GM23338 (cell line): ENCODE results near the gene SNX17. TPM values are rescaled to one million over a fixed set of nuclear protein-coding genes. Genes with fewer than 3 reads are reported as not detected.

Source experiments
- ATAC-seq: fragments of 200-7000 bp; cut with Tn5 transposase; 3 replicates; pipeline ENCODE4 v1.9.1; 2020
- DNase-seq: peaks from one replicate; pipeline ENCODE4 v3.0.0-alpha.2; 2015; ENCODE audit warnings: low spot score
- H2AFZ ChIP-seq: fragments of 200-600 bp; sonication (generic); 2 replicates; pipeline ENCODE4 v1.8.0; 2016; ENCODE audit warnings: antibody characterized with exemption, mild to moderate bottlenecking, moderate library complexity
- H3F3A ChIP-seq: fragments of 200-600 bp; sonication (generic); replicated peaks from 2 replicates; pipeline ENCODE4 v1.8.0; 2017; ENCODE audit warnings: antibody characterized with exemption, mixed run types, low read depth
- H3K27ac ChIP-seq: fragments of 200-600 bp; sonication (generic); 2 replicates; pipeline ENCODE4 v1.6.1; 2016; ENCODE audit warnings: low read depth
- H3K27me3 ChIP-seq: fragments of 200-600 bp; sonication (generic); 2 replicates; pipeline ENCODE4 v1.8.0; 2016; ENCODE audit warnings: mild to moderate bottlenecking, mixed run types, moderate library complexity; ENCODE audit not compliant: insufficient read depth
- H3K36me3 ChIP-seq: fragments of 200-600 bp; sonication (generic); 2 replicates; pipeline ENCODE4 v1.8.0; 2016; ENCODE audit warnings: mild to moderate bottlenecking; ENCODE audit not compliant: insufficient read depth
- H3K4me1 ChIP-seq: fragments of 200-600 bp; sonication (generic); 2 replicates; pipeline ENCODE4 v1.8.0; 2016; ENCODE audit warnings: mild to moderate bottlenecking, moderate library complexity; ENCODE audit not compliant: insufficient read depth
- H3K4me2 ChIP-seq: fragments of 200-600 bp; sonication (generic); 2 replicates; pipeline ENCODE4 v1.7.1; 2017; ENCODE audit warnings: mixed run types
- H3K4me3 ChIP-seq: fragments of 200-600 bp; sonication (generic); 2 replicates; pipeline ENCODE4 v1.6.1; 2016; ENCODE audit warnings: mixed run types
- H3K79me2 ChIP-seq: fragments of 200-600 bp; sonication (generic); replicated peaks from 2 replicates; pipeline ENCODE4 v1.8.0; 2017; ENCODE audit warnings: mild to moderate bottlenecking; ENCODE audit not compliant: insufficient read depth
- H3K9me2 ChIP-seq: fragments of 200-600 bp; sonication (generic); 2 replicates; pipeline ENCODE4 v1.8.0; 2017; ENCODE audit not compliant: insufficient read depth
- H4K20me1 ChIP-seq: fragments of 200-600 bp; sonication (generic); replicated peaks from 2 replicates; pipeline ENCODE4 v1.8.0; 2017; ENCODE audit warnings: mild to moderate bottlenecking; ENCODE audit not compliant: insufficient read depth
- H3K27ac Mint-ChIP-seq: 2 replicates; pipeline ENCODE4 v1.8.0; 2020; ENCODE audit warnings: inconsistent platforms, mild to moderate bottlenecking, moderate library complexity, mixed read lengths
- H3K27me3 Mint-ChIP-seq: 3 replicates; pipeline ENCODE4 v1.8.0; 2022; ENCODE audit warnings: low read depth, mild to moderate bottlenecking, moderate library complexity, mixed read lengths, inconsistent platforms; ENCODE audit not compliant: insufficient read depth, poor library complexity
- H3K36me3 Mint-ChIP-seq: 3 replicates; pipeline ENCODE4 v1.8.0; 2021; ENCODE audit warnings: low read depth, mild to moderate bottlenecking, inconsistent platforms, moderate library complexity, mixed read lengths
- H3K4me1 Mint-ChIP-seq: 3 replicates; pipeline ENCODE4 v1.8.0; 2020; ENCODE audit warnings: mild to moderate bottlenecking, inconsistent platforms, mixed read lengths
- H3K4me3 Mint-ChIP-seq: 3 replicates; pipeline ENCODE4 v1.8.0; 2021; ENCODE audit warnings: moderate library complexity, mild to moderate bottlenecking, inconsistent platforms, mixed read lengths
- H3K9me3 Mint-ChIP-seq: 3 replicates; pipeline ENCODE4 v1.8.0; 2020; ENCODE audit warnings: moderate library complexity, mild to moderate bottlenecking, inconsistent platforms, mixed read lengths
- CREB1 ChIP-seq: fragments of 250-450 bp; sonication (Bioruptor Pico); IDR thresholded peaks from 2 replicates; pipeline ENCODE4 v1.5.0; 2020; ENCODE audit warnings: low read depth, mild to moderate bottlenecking, moderate library complexity
- CTCF ChIP-seq, 2 experiments: fragments of 200-600 bp in 1 of 2; sonication (generic) in 1 of 2; conservative IDR thresholded peaks; 2 replicates each; pipeline versions ENCODE4 v1.5.1 to v1.6.1; 2016 to 2017; ENCODE audit warnings: antibody characterized with exemption in 2 of 2, low read depth in 2 of 2, mild to moderate bottlenecking in 2 of 2, moderate library complexity in 1 of 2
- EZH2 ChIP-seq: fragments of 200-600 bp; sonication (generic); IDR thresholded peaks from one replicate; pipeline ENCODE4 v1.8.0; 2017; ENCODE audit warnings: antibody characterized with exemption, mild to moderate bottlenecking, low read depth; ENCODE audit not compliant: unreplicated experiment
- EZH2phosphoT487 ChIP-seq: fragments of 200-600 bp; sonication (generic); IDR thresholded peaks from one replicate; pipeline ENCODE4 v1.8.1; 2018; ENCODE audit warnings: antibody characterized with exemption; ENCODE audit not compliant: unreplicated experiment
- JUNB ChIP-seq: IDR thresholded peaks from one replicate; pipeline ENCODE4 v1.6.1; 2016; ENCODE audit warnings: antibody characterized with exemption; ENCODE audit not compliant: unreplicated experiment
- NANOG ChIP-seq: IDR thresholded peaks from 2 replicates; pipeline ENCODE4 v1.6.1; 2016; ENCODE audit warnings: antibody characterized with exemption, borderline replicate concordance
- POLR2AphosphoS5 ChIP-seq: IDR thresholded peaks from 2 replicates; pipeline ENCODE4 v1.6.1; 2016; ENCODE audit warnings: antibody characterized with exemption, low read depth
- STAT1 ChIP-seq: IDR thresholded peaks from one replicate; pipeline ENCODE4 v1.6.1; 2016; ENCODE audit warnings: antibody characterized with exemption; ENCODE audit not compliant: unreplicated experiment
- ZNF114 ChIP-seq: fragments of 250-450 bp; sonication (Bioruptor Pico); IDR thresholded peaks from 2 replicates; pipeline ENCODE4 v1.5.0; 2020; ENCODE audit warnings: mild to moderate bottlenecking, moderate library complexity
- ZNF331 ChIP-seq: fragments of 250-450 bp; sonication (Bioruptor Pico); IDR thresholded peaks from 2 replicates; pipeline ENCODE4 v1.5.0; 2020; ENCODE audit warnings: low read depth, mild to moderate bottlenecking, moderate library complexity
- polyA plus RNA-seq: library from polyadenylated mRNA; unstranded; fragments of >200 nt; fragmentation: Nextera tagmentation; extraction: Ambion mirVana; gene quantifications from 2 replicates; pipeline ENCODE4 v1.2.1, GENCODE V29; 2016
- total RNA-seq: library from RNA; depleted of rRNA; stranded (reverse); fragments of >200 nt; shearing (Covaris generic); gene quantifications from 2 replicates; pipeline ENCODE4 v1.2.3, GENCODE V29; 2014
- TF ChIP-seq, protein P1 (sequence below): fragments of 250-450 bp; sonication (Bioruptor Pico); IDR thresholded peaks from 2 replicates; pipeline ENCODE4 v1.5.0; 2020; ENCODE audit warnings: mild to moderate bottlenecking, moderate library complexity
- TF ChIP-seq, protein P2 (sequence below): IDR thresholded peaks from one replicate; pipeline ENCODE4 v1.6.1; 2018; ENCODE audit warnings: antibody characterized with exemption; ENCODE audit not compliant: unreplicated experiment
- TF ChIP-seq, protein P3 (sequence below): IDR thresholded peaks from 2 replicates; pipeline ENCODE4 v1.6.1; 2016; ENCODE audit warnings: antibody characterized with exemption

SNX17 gene
- total and polyA plus RNA-seq, 2 experiments from 2014 or later: 34.0 to 58.0 TPM

DNA sequence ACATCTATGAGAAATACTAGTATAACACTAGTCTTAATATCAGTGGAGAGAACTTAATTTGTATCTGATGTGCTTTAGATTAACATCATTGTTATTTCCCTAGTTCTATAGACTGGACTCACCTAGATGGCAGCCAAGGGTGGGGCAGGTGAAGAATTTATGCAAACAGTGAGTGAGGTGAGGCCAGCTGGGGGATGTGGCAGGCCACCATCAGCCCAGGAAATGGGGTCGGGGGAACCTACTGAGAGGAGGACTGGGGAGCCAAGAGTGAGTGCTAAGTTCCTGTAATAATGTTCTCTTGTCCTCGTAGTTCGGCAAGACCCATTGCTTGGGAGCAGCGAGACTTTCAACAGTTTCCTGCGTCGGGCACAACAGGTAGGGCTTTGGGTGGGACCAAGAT is 2.5 kb downstream of the SNX17 start:
- no peak overlapping the region for H3K27ac Mint-ChIP-seq
- no peak for TF ChIP-seq STAT1
- no peak for TF ChIP-seq EZH2phosphoT487
- TF ChIP-seq EZH2: no peak
- no peak for TF ChIP-seq ZNF114
- no peak for TF ChIP-seq CREB1 (CRISPR knock-in tag)
- no peak for TF ChIP-seq ZNF331 (CRISPR knock-in tag)
- TF ChIP-seq, protein P1, sequence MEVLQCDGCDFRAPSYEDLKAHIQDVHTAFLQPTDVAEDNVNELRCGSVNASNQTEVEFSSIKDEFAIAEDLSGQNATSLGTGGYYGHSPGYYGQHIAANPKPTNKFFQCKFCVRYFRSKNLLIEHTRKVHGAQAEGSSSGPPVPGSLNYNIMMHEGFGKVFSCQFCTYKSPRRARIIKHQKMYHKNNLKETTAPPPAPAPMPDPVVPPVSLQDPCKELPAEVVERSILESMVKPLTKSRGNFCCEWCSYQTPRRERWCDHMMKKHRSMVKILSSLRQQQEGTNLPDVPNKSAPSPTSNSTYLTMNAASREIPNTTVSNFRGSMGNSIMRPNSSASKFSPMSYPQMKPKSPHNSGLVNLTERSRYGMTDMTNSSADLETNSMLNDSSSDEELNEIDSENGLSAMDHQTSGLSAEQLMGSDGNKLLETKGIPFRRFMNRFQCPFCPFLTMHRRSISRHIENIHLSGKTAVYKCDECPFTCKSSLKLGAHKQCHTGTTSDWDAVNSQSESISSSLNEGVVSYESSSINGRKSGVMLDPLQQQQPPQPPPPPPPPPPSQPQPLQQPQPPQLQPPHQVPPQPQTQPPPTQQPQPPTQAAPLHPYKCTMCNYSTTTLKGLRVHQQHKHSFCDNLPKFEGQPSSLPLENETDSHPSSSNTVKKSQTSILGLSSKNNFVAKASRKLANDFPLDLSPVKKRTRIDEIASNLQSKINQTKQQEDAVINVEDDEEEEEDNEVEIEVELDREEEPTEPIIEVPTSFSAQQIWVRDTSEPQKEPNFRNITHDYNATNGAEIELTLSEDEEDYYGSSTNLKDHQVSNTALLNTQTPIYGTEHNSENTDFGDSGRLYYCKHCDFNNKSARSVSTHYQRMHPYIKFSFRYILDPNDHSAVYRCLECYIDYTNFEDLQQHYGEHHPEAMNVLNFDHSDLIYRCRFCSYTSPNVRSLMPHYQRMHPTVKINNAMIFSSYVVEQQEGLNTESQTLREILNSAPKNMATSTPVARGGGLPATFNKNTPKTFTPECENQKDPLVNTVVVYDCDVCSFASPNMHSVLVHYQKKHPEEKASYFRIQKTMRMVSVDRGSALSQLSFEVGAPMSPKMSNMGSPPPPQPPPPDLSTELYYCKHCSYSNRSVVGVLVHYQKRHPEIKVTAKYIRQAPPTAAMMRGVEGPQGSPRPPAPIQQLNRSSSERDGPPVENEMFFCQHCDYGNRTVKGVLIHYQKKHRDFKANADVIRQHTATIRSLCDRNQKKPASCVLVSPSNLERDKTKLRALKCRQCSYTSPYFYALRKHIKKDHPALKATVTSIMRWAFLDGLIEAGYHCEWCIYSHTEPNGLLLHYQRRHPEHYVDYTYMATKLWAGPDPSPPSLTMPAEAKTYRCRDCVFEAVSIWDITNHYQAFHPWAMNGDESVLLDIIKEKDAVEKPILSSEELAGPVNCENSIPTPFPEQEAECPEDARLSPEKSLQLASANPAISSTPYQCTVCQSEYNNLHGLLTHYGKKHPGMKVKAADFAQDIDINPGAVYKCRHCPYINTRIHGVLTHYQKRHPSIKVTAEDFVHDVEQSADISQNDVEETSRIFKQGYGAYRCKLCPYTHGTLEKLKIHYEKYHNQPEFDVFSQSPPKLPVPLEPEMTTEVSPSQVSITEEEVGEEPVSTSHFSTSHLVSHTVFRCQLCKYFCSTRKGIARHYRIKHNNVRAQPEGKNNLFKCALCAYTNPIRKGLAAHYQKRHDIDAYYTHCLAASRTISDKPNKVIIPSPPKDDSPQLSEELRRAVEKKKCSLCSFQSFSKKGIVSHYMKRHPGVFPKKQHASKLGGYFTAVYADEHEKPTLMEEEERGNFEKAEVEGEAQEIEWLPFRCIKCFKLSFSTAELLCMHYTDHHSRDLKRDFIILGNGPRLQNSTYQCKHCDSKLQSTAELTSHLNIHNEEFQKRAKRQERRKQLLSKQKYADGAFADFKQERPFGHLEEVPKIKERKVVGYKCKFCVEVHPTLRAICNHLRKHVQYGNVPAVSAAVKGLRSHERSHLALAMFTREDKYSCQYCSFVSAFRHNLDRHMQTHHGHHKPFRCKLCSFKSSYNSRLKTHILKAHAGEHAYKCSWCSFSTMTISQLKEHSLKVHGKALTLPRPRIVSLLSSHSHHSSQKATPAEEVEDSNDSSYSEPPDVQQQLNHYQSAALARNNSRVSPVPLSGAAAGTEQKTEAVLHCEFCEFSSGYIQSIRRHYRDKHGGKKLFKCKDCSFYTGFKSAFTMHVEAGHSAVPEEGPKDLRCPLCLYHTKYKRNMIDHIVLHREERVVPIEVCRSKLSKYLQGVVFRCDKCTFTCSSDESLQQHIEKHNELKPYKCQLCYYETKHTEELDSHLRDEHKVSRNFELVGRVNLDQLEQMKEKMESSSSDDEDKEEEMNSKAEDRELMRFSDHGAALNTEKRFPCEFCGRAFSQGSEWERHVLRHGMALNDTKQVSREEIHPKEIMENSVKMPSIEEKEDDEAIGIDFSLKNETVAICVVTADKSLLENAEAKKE: no peak
- TF ChIP-seq, protein P2, sequence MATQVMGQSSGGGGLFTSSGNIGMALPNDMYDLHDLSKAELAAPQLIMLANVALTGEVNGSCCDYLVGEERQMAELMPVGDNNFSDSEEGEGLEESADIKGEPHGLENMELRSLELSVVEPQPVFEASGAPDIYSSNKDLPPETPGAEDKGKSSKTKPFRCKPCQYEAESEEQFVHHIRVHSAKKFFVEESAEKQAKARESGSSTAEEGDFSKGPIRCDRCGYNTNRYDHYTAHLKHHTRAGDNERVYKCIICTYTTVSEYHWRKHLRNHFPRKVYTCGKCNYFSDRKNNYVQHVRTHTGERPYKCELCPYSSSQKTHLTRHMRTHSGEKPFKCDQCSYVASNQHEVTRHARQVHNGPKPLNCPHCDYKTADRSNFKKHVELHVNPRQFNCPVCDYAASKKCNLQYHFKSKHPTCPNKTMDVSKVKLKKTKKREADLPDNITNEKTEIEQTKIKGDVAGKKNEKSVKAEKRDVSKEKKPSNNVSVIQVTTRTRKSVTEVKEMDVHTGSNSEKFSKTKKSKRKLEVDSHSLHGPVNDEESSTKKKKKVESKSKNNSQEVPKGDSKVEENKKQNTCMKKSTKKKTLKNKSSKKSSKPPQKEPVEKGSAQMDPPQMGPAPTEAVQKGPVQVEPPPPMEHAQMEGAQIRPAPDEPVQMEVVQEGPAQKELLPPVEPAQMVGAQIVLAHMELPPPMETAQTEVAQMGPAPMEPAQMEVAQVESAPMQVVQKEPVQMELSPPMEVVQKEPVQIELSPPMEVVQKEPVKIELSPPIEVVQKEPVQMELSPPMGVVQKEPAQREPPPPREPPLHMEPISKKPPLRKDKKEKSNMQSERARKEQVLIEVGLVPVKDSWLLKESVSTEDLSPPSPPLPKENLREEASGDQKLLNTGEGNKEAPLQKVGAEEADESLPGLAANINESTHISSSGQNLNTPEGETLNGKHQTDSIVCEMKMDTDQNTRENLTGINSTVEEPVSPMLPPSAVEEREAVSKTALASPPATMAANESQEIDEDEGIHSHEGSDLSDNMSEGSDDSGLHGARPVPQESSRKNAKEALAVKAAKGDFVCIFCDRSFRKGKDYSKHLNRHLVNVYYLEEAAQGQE: no peak
- no peak for TF ChIP-seq CTCF (conservative IDR thresholded peaks at IDR 0.05; ENCODE audit: low read depth in 2 of 2)
- TF ChIP-seq, protein P3, sequence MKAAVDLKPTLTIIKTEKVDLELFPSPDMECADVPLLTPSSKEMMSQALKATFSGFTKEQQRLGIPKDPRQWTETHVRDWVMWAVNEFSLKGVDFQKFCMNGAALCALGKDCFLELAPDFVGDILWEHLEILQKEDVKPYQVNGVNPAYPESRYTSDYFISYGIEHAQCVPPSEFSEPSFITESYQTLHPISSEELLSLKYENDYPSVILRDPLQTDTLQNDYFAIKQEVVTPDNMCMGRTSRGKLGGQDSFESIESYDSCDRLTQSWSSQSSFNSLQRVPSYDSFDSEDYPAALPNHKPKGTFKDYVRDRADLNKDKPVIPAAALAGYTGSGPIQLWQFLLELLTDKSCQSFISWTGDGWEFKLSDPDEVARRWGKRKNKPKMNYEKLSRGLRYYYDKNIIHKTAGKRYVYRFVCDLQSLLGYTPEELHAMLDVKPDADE: no peak
- no peak for TF ChIP-seq JUNB
- TF ChIP-seq POLR2AphosphoS5: no peak
- no peak for TF ChIP-seq NANOG
- Histone ChIP-seq H2AFZ (no peak overlapping the region), H4K20me1 (no peaks in the 10 kb centered on the region; the same call in 1 of the 2 replicates), H3K4me1 (peaks cover 20% of the 10 kb centered on the region), H3K9me2 (no peaks in the 10 kb centered on the region), H3K36me3 (peaks cover 27% of the 10 kb centered on the region), H3K79me2 (peaks cover 34% of the 10 kb centered on the region), H3K4me3 (0 out of 2 replicates have a peak overlapping the region, but pooled peaks have one; percentile 30), H3F3A (peaks cover 13% of the 10 kb centered on the region; the same call in 1 of the 2 replicates), H3K27ac (no peak overlapping the region), H3K4me2 (peak overlapping the region; percentile 96), H3K27me3 (no peaks in the 10 kb centered on the region)
- no peak for ATAC-seq
- peak overlapping the region; percentile 31; the same call in 2 of the 3 replicates for H3K4me3 Mint-ChIP-seq
- H3K27me3 Mint-ChIP-seq: peaks cover 21% of the 10 kb centered on the region
- peaks cover 24% of the 10 kb centered on the region for H3K4me1 Mint-ChIP-seq
- H3K9me3 Mint-ChIP-seq: no peaks in the 10 kb centered on the region
- H3K36me3 Mint-ChIP-seq: peaks cover 69% of the 10 kb centered on the region
- peak; percentile 23 for DNase-seq
